ENCODE results near the gene CACNA1S.

CACNA1S gene

GRCh38 chr1:201116091-201116490, 3.9 kb upstream of the CACNA1S start:
- DNase-seq (ENCODE audit: low read depth) = no peak

- DNase-seq (ENCODE audit: low read depth) = no peak
These were observed 3.2 kb upstream of the CACNA1S start for GRCh38 chr1:201115390-201115937.

- DNase-seq (ENCODE audit: low read depth) = peak; percentile 41
These were observed 2.3 kb upstream of the CACNA1S start for GRCh38 chr1:201114245-201115131.

- DNase-seq (ENCODE audit: low read depth) = no peak
These were observed 1.4 kb upstream of the CACNA1S start for GRCh38 chr1:201113451-201114244.

GRCh38 chr1:201112926-201113325, 700 bp upstream of the CACNA1S start:
- DNase-seq (ENCODE audit: low read depth) = no peak

DNA sequence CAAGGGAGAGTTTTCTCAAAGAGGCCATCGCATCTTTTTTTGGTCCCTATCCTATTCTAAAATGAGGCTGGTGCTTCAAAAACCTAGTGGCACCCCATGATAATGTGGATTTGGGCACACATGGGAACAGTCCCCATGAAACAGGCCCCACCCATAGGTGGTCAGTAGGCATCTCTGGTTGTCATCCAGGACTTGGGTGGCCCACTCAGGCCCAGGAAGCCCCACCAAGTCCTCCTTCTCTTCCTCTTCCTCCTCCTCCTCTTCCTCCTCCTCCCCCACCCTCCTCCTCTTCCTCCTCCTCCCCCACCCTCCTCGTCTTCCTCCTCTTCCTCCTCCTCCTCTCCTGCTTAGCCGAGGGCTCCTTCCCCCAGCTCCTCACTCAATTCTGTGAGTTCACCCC, 554 bp downstream of the CACNA1S start:
- no peak for DNase-seq (ENCODE audit: low read depth)

GRCh38 chr1:201111156-201111555, 1.1 kb downstream of the CACNA1S start:
- no peak for DNase-seq (ENCODE audit: low read depth)

DNA sequence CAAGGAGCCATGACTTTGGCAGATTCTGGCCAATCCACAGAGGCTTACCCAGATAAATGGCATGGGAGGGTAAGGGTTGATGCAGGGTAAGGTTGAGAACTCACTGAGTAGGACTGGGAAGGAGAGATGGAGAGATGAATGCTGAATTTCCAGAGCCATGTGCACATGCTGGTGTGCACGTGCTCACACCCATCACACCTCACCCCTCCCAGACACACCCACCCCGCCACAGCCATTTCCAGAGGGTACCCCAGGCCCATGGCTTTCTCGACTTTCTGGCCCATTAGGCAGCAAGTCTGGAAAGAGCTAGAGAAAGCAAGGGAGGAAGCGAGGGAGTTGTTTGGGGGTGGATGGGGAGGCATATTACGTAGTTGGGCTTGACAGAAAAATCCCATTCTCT, 1.6 kb downstream of the CACNA1S start:
- DNase-seq (ENCODE audit: low read depth) = no peak

GRCh38 chr1:201110138-201110537, 2.1 kb downstream of the CACNA1S start:
- DNase-seq (ENCODE audit: low read depth) = no peak

DNA sequence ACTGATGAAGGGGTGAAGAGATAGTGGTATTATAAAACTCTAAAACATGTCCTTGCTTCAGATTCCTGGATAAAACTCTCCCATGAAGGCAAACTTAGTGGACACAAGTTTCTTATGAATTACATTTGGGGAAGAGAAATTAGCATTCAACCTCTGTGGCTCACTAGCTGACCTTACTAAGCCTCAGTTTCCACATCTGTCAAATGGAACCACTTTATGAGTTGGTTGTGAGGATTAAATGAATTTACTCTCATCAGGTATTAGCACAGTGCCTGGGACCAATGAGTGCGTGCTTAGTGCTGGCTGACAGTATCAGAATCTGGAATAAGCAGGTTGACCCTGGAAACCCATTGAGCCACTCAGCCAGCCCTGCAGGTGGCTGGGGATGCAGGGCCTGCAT, 2.6 kb downstream of the CACNA1S start:
- DNase-seq (ENCODE audit: low read depth) = no peak

- no peak for DNase-seq (ENCODE audit: low read depth)
These were observed 3.6 kb downstream of the CACNA1S start for GRCh38 chr1:201108614-201109013.

DNA sequence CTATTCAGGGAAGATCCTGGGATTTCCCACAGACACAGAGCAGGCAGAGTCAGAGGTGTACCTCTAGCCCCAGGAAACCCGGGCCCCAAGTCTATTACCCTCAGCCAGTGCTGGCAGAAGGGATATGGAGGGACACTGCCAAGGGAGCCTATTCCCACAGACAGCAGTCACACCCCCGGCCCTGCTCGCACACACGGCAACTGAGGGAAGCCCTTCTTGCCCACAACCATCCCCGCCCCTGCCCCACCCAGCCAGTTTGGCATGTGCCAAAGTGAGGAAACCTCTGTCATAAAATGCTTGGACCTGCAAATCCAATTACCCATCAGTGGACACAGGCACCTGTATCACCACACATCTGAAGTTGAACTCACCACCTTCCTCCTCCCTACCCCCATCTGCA, 6.5 kb downstream of the CACNA1S start:
- DNase-seq (ENCODE audit: low read depth) = no peak

GRCh38 chr1:201104141-201104540, 8.1 kb downstream of the CACNA1S start:
- DNase-seq (ENCODE audit: low read depth) = no peak

DNA sequence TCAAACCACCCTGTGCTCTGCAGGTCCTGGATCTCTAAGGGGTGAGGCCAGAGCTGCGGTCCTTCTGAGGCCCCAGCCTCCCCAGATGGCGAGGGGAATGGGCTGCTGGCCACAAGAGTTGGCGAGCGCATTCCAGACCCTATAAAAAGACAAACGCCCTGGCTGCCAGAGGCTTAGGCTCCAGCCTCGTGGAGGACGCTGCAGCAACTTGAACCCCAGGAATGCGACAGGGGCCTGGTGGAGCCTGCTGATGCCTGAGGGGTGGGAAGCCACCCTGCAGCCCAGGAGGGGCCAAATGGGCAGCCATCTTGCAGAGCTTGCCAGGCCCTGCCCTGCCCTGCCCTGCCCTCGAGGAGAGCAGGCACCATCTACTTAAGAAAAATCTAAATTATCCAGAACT, 8.6 kb downstream of the CACNA1S start:
- no peak for DNase-seq (ENCODE audit: low read depth)

- DNase-seq (ENCODE audit: low read depth) = no peak
These were observed 11.9 kb downstream of the CACNA1S start for GRCh38 chr1:201100169-201100930.

DNA sequence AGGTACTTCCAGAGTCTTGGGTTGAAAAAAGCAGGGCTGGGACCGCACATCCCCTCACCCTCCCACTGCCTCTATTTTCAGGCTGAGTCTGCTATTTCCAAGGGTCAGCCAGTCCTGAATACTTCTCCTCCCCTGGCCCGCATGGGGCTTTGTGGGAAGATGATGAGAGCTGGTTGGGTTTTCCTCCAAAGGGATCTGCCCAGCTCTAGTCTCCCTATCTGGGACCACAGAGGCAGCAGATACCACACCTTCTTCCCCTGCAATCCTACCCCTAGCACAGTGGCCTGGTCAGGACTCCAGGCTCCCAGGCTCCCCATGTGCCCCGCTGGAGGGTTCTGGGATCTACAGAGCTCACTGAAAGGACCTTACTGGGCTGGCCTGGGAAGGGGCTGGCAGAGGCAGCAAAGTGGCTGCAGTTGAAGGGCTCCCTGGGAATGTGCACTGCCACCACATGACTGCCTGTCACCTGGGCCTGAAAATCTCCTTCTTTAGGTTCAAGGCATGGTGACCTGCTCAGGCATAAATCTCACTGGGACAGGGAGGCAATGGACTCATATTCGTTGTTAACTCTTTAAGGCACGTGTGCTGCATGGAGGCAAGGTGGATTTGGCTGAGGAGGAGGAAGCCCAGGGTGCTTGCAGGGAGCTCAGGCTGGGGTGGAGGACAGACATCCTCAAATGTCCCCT, 13.1 kb downstream of the CACNA1S start:
- no peak for DNase-seq (ENCODE audit: low read depth)

DNA sequence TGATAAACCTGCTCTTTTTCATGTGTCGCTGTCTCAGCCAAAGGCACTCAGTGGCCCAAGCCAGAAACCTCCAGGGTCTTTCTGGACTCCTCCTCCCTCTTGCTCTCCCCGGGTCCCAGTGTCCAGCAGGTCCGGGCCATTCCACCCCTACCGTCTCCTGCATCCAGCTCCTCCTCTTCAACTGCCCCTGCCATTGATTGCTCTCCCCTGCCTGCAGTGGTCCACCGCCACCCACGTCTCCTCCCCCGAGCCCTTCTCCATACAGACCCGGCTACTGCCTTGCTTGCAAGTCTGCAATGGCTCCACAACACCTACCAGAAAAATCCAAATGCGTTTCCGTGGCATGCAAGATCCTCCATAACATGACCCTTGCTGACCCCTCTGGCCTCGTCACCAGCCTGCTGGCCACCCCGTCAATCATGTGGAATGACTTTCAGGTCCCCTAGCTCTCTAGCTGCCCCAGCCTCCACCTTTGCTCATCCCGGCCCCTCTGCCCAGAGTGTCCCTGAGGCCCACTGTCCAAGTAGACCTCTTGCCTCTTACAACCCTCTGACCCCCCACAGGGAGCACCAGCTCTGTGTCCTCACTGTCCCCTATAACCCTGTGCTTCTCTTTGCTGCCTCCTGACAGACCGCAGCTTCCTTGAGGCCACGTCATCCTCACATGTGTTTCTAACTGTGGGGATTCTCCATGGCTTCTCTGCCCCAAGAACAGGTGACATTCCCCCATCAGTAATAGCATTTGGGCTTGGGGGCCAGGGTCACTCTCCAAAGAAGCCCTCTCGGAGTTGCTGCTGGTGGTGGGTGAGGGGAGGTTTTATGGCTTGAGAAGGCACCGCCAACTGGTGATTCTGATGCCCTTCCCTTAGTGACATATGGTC, 15.0 kb downstream of the CACNA1S start:
- no peak for DNase-seq (ENCODE audit: low read depth)

DNA sequence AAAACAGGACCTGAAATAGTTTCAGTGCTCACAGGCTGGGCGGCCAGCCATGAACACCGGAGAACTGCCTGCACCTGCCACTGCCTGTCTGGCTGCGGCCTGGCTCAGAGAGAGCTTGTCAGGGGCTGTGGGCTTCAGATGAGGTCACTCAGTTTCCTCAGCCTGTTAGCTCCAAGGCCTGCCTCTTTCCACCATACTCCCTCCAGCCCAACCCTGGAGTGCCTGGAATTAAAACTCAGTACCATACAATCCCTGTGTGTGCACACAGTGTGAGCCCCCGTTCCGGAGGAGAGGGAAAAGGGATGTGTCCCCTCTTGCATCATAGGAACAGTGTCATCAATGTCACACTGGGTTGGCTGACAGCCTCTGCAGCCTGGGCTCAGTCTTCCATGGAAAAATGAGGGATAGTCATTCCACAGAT, 16.2 kb downstream of the CACNA1S start:
- DNase-seq (ENCODE audit: low read depth) = no peak

GRCh38 chr1:201095581-201095980, 16.6 kb downstream of the CACNA1S start:
- no peak for DNase-seq (ENCODE audit: low read depth)

- DNase-seq (ENCODE audit: low read depth) = no peak
These were observed 17.4 kb downstream of the CACNA1S start for GRCh38 chr1:201094832-201095231.

DNA sequence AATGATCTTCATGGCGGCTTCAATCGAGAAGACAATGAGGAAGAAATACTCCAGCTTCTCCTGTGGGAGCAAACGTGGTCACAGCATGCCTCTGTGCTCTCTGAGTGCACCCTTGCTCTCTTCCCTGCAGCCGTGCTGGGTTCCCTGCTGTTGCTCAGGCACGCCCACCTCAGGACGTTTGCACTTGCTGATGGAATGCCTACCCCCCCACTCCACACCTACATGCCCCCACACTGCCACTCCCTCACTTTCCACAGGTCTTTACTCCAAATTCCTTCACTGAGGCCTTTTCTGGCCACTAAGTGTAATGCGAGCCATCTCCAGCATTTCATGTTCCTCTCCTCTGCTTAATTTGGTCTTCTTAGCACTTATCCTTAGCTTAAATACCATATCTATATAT, 18.3 kb downstream of the CACNA1S start:
- no peak for DNase-seq (ENCODE audit: low read depth)
